Measurements from ENCODE around the gene STAT5B.
A peak's percentile ranks its signal among the peaks of the same experiment; 100 is the strongest.

The STAT5B gene

DNA sequence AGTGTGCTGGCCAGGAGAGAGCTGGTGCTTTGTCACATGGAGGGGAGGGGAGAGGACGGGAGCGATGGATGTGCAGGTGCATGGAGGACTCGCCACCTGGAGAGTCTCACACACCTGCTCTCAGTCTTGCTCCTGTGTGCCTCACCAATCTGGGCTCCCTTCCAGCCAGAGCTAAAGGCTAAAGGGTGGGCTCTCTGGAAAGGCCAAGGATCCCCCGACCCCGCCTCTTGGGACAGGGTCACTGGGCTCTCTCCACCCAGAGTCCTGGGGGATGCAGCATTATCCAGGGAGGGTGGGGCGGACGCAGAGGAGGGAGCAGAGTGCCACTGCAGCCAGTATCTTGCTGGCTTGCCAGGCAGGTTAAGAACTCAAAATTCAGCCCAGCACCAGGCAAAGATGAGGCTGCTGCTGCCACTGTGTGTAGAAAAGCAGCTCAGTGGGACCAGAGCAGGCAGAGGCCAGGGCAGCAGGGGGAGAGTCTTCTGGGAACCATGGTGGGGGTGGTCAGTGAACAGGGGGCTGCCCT is 5.4 kb upstream of the STAT5B start:
- TF ChIP-seq TAF1 (IDR thresholded peaks at IDR 0.05; ENCODE audit: borderline replicate concordance, insufficient read depth, low read length) (no peak), REST (IDR thresholded peaks at IDR 0.05; ENCODE audit: insufficient read depth in 1 of 2, low read depth in 2 of 2, low read length in 2 of 2) (no peak), POLR2AphosphoS5 (IDR thresholded peaks at IDR 0.05; ENCODE audit: low read depth, low read length) (no peak), SIN3A (IDR thresholded peaks at IDR 0.05; ENCODE audit: borderline replicate concordance, insufficient read depth, low read length) (no peak), FOXP2 (optimal IDR thresholded peaks at IDR 0.05; ENCODE audit: borderline replicate concordance, extremely low read depth, extremely low read length, insufficient read depth) (no peak)

DNA sequence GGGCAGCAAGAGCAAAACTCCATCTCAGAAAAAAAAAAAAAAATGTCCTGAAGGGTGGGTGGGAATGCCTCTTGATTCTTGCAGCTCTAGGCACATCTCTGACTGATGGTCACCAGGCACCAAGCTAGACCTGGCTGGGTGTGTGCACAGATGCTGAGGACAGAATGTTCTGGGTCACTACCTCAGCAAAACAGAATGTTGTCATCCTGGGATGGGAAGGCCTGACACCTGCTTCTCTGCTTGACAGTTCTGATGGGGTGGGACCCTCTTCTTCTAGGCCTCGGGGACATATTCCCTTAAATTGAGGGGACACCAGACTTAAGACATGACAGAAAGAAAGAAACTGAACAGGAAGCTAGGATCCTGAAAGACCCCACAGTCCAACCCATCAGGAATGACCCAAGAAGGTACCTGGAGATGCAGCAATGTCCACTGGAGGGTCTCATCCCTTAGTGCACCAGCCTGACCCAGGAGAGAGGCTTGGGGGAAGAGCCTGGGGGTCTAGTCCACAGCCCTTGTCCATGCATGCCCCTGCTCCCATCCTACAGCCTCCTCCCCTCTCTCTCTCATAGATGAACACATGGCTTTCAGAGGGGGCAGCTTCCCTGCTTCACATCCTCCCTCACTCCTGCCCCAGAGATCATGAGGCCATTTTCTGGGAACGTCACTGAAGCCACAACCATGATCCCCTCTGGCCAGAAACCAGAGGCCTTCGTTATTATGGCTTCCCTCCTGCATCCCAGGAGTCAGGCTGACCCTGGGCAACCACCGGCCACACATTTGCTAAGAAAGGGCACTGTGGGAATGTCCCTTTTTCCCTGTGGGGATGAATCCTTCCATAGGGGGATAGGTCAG is 3.8 kb upstream of the STAT5B start:
- TF ChIP-seq FOXP2 (optimal IDR thresholded peaks at IDR 0.05; ENCODE audit: borderline replicate concordance, extremely low read depth, extremely low read length, insufficient read depth), result no peak
- no peak for TF ChIP-seq REST (IDR thresholded peaks at IDR 0.05; ENCODE audit: insufficient read depth in 1 of 2, low read depth in 2 of 2, low read length in 2 of 2)

- TF ChIP-seq SIN3A (IDR thresholded peaks at IDR 0.05; ENCODE audit: borderline replicate concordance, insufficient read depth, low read length) (no peak), TAF1 (IDR thresholded peaks at IDR 0.05; ENCODE audit: borderline replicate concordance, insufficient read depth, low read length) (no peak), FOXP2 (optimal IDR thresholded peaks at IDR 0.05; ENCODE audit: borderline replicate concordance, extremely low read depth, extremely low read length, insufficient read depth) (no peak), REST (IDR thresholded peaks at IDR 0.05; ENCODE audit: insufficient read depth in 1 of 2, low read depth in 2 of 2, low read length in 2 of 2) (no peak), POLR2AphosphoS5 (IDR thresholded peaks at IDR 0.05; ENCODE audit: low read depth, low read length) (no peak)
Observed at GRCh38 chr17:42277342-42277712, 1.1 kb upstream of the STAT5B start.

DNA sequence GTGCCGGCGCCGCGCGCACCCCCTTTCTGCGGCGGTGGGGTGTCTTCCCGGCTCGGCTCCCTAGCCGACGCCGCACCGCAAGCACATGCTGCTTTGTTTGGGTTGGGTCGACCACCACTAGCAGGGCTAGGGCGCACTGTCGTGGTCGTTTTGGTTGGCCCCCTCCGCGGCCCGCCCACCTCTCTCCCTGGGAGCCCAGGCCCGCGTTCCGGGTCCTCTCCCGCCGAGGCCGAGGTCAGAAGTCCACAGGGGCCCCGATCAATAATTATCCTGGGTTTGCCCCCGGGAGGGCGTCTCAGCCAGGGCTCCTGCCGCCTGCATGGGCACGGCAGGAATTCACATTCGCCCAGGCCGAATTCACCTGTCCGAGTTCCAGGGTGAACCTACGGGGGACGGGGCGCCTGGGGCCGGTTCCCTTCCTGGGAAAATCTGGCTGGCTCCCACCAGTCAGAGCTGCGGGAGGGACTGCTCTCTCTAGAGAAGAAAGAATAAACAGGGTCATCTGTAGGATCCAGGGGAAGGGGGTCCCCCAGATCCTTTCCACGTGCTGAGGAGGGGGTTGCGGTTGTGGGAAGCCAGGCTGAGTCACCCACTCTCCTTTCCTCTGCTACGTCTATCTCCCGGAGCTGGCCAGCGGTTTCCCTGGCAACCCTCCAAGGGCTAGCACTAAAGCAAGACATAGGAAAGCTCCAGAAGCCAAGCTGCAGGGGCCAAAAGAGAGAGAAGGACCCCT is 584 bp upstream of the STAT5B start:
- TF ChIP-seq POLR2AphosphoS5 (IDR thresholded peaks at IDR 0.05; ENCODE audit: low read depth, low read length) (no peak), REST (IDR thresholded peaks at IDR 0.05; ENCODE audit: insufficient read depth in 1 of 2, low read depth in 2 of 2, low read length in 2 of 2) (peak; percentile 72 to 77), TAF1 (IDR thresholded peaks at IDR 0.05; ENCODE audit: borderline replicate concordance, insufficient read depth, low read length) (no peak), SIN3A (IDR thresholded peaks at IDR 0.05; ENCODE audit: borderline replicate concordance, insufficient read depth, low read length) (peak; percentile 45; the same call in 1 of the 2 replicates), FOXP2 (optimal IDR thresholded peaks at IDR 0.05; ENCODE audit: borderline replicate concordance, extremely low read depth, extremely low read length, insufficient read depth) (no peak)
